ENCODE results near the gene PMEPA1. TPM values are rescaled to one million over a fixed set of nuclear protein-coding genes. Genes with fewer than 3 reads are reported as not detected.
A peak's percentile ranks its signal among the peaks of the same experiment; 100 is the strongest.

PMEPA1 gene
- polyA plus RNA-seq, 2 of the 4 experiments (the other 2 are of a cell fraction) = 131 to 147 TPM

DNA sequence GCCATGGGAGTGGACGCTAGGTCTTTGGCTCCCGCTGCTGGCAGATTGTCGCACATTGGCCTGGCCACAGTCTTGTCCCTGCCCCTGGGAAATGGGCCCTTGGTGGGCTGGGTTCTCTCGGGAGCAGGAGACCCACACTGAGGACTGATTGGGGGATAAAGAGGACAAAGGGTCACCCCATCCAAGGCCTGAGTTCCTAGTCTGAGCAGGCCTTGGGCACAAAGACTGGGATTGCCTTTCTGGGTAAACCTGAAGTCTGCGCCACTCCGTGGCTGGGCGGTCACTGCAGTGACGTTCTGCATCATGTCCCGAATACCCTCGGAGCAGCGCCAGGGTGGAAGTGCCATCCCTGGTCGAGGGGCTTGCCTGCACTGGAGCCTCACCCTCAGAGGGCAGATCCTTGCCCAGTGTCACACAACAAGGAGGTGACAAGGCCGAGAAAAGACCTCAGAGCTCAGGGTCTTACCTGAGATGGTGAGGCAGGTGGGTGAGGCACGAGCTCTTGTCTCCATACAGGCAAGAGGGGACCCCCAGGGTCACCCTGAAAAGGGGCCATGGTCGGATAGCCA lies 53.5 kb downstream of the PMEPA1 start:
- Histone ChIP-seq H3K27ac (peak overlapping the region in 1 of 2 experiments; percentile 24; a peak in 2 of 6 replicates), H3K4me3 (no peak overlapping the region), H3K9me3 (no peaks in the 10 kb centered on the region), H3K4me2 (no peak overlapping the region), H3K4me1 (peaks cover 53% of the 10 kb centered on the region)
- WGBS (ENCODE audit: missing lambda C conversion rate) = 90% methylated on average over 11 of the region's 15 CpGs
- POLR2A ChIA-PET = no interaction called here
- CTCF ChIA-PET = interaction anchor here (0.9 to 6.3 kb wide), 10 partner anchors 9 to 554 kb away, joined by 3 to 25 read pairs (median 6); no protein-coding TSS in a partner anchor
- FAIRE-seq = no peak
- no peak for DNase-seq (ENCODE audit: low read depth in 1 of 2, low spot score in 1 of 2)
- TF ChIP-seq ZFP36 (IDR thresholded peaks at IDR 0.05; ENCODE audit: borderline replicate concordance, partially characterized antibody) (no peak), JUN (IDR thresholded peaks at IDR 0.05) (0 out of 5 replicates have a peak, but pooled peaks of 1 of the 2 experiments have one; percentile 18)
- ATAC-seq = no peak

DNA sequence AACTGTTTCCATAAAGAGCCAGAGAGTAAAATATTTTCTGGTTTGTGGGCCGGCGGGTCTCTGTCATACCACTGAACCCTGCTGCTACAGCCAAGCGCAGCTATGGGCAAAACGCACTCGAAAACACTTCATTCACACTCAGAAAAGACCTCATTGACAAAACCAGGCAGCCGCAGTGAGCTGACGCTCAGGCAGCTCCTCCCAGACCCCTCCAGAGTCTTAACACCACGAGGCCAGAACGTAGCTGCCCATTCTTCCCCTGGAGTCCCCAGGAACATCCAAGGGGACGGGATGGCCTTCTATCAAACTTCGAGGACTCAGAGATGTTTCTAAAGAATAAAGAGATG lies 54.0 kb downstream of the PMEPA1 start:
- Histone ChIP-seq H3K4me2 (no peak overlapping the region), H3K27ac (peak overlapping the region; percentile 24 to 30; a peak in 4 of 6 replicates), H3K4me3 (no peak overlapping the region), H3K4me1 (peaks cover 48% of the 10 kb centered on the region), H3K9me3 (no peaks in the 10 kb centered on the region)
- TF ChIP-seq JUNB (IDR thresholded peaks at IDR 0.05) = no peak
- TF ChIP-seq NR3C1 (IDR thresholded peaks at IDR 0.05) = no peak
- no peak for TF ChIP-seq CEBPB (IDR thresholded peaks at IDR 0.05)
- TF ChIP-seq HEYL (CRISPR knock-in tag; IDR thresholded peaks at IDR 0.05) = no peak
- no peak for TF ChIP-seq EHMT2 (IDR thresholded peaks at IDR 0.05; ENCODE audit: low read depth)
- TF ChIP-seq HOXA7 (CRISPR knock-in tag; IDR thresholded peaks at IDR 0.05) = no peak
- no peak for TF ChIP-seq KDM1A (IDR thresholded peaks at IDR 0.05; ENCODE audit: low read depth)
- TF ChIP-seq TFCP2L1 (CRISPR knock-in tag; IDR thresholded peaks at IDR 0.05) = no peak
- DNase-seq (ENCODE audit: low read depth in 1 of 2, low spot score in 1 of 2) (no peak), FAIRE-seq (no peak), ATAC-seq (no peak)
- POLR2A ChIA-PET = no interaction called here
- CTCF ChIA-PET = interaction anchor here (0.8 to 6.3 kb wide), 13 partner anchors 9 to 554 kb away, joined by 3 to 25 read pairs (median 6); no protein-coding TSS in a partner anchor
- 86% methylated on average over 11 of the region's 11 CpGs for WGBS (ENCODE audit: missing lambda C conversion rate)

DNA sequence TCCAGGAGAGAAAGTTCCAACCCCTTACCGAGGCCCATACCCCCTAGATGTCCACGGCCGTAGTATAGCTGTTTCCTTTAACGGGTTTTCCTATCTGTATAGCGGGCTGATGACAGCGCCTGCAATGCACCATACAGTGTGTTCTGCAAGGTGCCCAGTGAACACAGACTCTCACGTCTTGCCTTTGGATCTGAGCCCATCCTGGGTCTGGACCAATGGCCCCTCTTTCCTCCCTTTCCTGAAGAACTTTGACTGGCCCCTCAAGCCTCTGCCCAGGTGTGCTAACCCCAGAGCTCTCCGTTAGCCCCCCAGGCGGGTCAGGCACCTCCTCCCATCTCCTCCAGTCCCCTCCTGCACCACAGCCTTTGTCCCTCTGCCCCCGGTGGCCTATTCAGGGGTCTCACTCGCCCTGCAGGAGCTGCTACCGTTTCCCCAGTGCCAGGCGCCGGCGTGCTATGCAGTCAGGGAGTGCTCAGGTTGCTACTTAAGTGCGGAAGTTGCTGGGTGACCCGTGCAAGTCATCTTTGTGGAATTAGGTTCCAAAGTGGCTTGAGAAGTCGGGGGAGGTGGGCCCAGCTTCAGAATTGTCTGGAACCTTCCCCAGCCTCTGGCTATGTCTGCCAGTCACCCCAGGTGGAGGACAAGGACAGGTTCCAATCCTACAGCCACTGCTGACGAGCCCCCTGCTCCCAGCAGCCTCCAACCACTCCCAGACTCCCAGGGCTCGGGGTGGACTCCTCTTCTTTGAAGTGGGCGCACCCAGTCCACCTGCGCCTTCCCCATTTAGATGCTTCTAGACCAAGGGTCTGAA lies 54.6 kb downstream of the PMEPA1 start:
- 85% methylated on average over 22 of the region's 22 CpGs for WGBS (ENCODE audit: missing lambda C conversion rate)
- DNase-seq (ENCODE audit: low read depth in 1 of 2, low spot score in 1 of 2) = peak in 1 of 2 experiments; percentile 19
- POLR2A ChIA-PET = no interaction called here
- H3K4me1 ChIP-seq = peaks cover 42% of the 10 kb centered on the region
- ATAC-seq = peak; percentile 21 to 28; a peak in 5 of 6 replicates
- H3K4me3 ChIP-seq = no peak overlapping the region
- CTCF ChIA-PET = interaction anchor here (0.6 to 6.3 kb wide), 22 partner anchors 10 to 555 kb away, joined by 3 to 25 read pairs (median 4); no protein-coding TSS in a partner anchor
- no peaks in the 10 kb centered on the region for H3K9me3 ChIP-seq
- TF ChIP-seq HOXB5 (CRISPR knock-in tag; IDR thresholded peaks at IDR 0.05) (no peak), ESRRA (IDR thresholded peaks at IDR 0.05; ENCODE audit: borderline replicate concordance, low read length) (no peak), TP53 (CRISPR knock-in tag; IDR thresholded peaks at IDR 0.05) (no peak), POLR2AphosphoS2 (conservative IDR thresholded peaks at IDR 0.05; ENCODE audit: low read length) (no peak), ZC3H11A (IDR thresholded peaks at IDR 0.05) (no peak), EP300 (IDR thresholded peaks at IDR 0.05) (no peak), RCOR1 (IDR thresholded peaks at IDR 0.05; ENCODE audit: low read depth, low read length) (no peak), MAFK (IDR thresholded peaks at IDR 0.05; ENCODE audit: partially characterized antibody) (no peak), FOSL2 (IDR thresholded peaks at IDR 0.05) (no peak), FOSL2 (CRISPR knock-in tag; IDR thresholded peaks at IDR 0.05) (no peak), NR3C1 (IDR thresholded peaks at IDR 0.05) (no peak), FOSB (CRISPR knock-in tag; IDR thresholded peaks at IDR 0.05) (no peak), RNF2 (IDR thresholded peaks at IDR 0.05; ENCODE audit: borderline replicate concordance, low read depth) (no peak), RFX5 (IDR thresholded peaks at IDR 0.05) (no peak), KDM5A (IDR thresholded peaks at IDR 0.05) (no peak), CHD2 (IDR thresholded peaks at IDR 0.05; ENCODE audit: low read length, partially characterized antibody) (no peak), NPAS2 (CRISPR knock-in tag; IDR thresholded peaks at IDR 0.05; ENCODE audit: borderline replicate concordance) (no peak), TFCP2L1 (CRISPR knock-in tag; IDR thresholded peaks at IDR 0.05) (no peak)
- TF ChIP-seq, protein P1, sequence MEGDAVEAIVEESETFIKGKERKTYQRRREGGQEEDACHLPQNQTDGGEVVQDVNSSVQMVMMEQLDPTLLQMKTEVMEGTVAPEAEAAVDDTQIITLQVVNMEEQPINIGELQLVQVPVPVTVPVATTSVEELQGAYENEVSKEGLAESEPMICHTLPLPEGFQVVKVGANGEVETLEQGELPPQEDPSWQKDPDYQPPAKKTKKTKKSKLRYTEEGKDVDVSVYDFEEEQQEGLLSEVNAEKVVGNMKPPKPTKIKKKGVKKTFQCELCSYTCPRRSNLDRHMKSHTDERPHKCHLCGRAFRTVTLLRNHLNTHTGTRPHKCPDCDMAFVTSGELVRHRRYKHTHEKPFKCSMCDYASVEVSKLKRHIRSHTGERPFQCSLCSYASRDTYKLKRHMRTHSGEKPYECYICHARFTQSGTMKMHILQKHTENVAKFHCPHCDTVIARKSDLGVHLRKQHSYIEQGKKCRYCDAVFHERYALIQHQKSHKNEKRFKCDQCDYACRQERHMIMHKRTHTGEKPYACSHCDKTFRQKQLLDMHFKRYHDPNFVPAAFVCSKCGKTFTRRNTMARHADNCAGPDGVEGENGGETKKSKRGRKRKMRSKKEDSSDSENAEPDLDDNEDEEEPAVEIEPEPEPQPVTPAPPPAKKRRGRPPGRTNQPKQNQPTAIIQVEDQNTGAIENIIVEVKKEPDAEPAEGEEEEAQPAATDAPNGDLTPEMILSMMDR (IDR thresholded peaks at IDR 0.05) = no peak
- TF ChIP-seq, protein P2, sequence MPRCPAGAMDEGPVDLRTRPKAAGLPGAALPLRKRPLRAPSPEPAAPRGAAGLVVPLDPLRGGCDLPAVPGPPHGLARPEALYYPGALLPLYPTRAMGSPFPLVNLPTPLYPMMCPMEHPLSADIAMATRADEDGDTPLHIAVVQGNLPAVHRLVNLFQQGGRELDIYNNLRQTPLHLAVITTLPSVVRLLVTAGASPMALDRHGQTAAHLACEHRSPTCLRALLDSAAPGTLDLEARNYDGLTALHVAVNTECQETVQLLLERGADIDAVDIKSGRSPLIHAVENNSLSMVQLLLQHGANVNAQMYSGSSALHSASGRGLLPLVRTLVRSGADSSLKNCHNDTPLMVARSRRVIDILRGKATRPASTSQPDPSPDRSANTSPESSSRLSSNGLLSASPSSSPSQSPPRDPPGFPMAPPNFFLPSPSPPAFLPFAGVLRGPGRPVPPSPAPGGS (IDR thresholded peaks at IDR 0.05) = no peak
- TF ChIP-seq, protein P3, sequence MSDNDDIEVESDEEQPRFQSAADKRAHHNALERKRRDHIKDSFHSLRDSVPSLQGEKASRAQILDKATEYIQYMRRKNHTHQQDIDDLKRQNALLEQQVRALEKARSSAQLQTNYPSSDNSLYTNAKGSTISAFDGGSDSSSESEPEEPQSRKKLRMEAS (IDR thresholded peaks at IDR 0.05) = no peak
- H3K4me2 ChIP-seq = no peak overlapping the region
- FAIRE-seq = no peak
- peak overlapping the region; percentile 24 to 57 for H3K27ac ChIP-seq

Measured in A549 (cell line).